Esophagus muscularis mucosa (tissue), 3 donors: Measurements from ENCODE around the gene HELZ.
"Not testable (repeated sequence)": the region's sequence is repeated elsewhere in the genome, so short reads cannot be mapped to it uniquely, and the experiment has no call there.

Experiments
- POLR2A ChIP-seq: fragments of 450-650 bp; IDR thresholded peaks from one replicate; pipeline ENCODE4 v1.6.1; 2017; ENCODE audit warnings: antibody characterized with exemption, moderate library complexity, mild to moderate bottlenecking, low read depth
- POLR2AphosphoS5 ChIP-seq, 2 donors: sonication (generic); formaldehyde crosslinking; IDR thresholded peaks; one replicate each; pipeline ENCODE4 v1.6.1; 2017; ENCODE audit warnings: antibody characterized with exemption in 2 of 2
- TF ChIP-seq, protein P1 (sequence below), 3 experiments: fragments of 200-600 bp in 2 of 3; fragments of 450-650 bp in 1 of 3; sonication (generic) in 2 of 3; IDR thresholded peaks; one replicate each; pipeline ENCODE4 v1.5.1; 2017 to 2019; ENCODE audit warnings: antibody characterized with exemption in 3 of 3, mild to moderate bottlenecking in 2 of 3, moderate library complexity in 1 of 3

DNA sequence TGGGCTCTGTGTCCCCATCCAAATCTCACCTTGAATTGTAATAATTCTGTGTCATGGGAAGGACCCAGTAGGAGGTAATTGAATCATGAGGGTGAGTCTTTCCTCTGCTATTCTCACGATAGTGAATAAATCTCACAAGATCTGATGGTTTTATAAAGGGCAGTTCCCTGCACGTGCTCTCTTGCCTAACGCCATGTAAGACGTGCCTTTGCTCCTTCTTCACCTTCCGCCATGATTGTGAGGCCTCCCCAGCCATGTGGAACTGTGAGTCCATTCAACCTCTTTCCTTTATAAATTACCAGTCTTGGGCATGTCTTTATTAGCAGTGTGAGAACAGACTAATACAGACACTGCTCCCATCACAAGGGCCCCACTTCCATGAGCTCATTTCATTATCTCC is 203.9 kb downstream of the HELZ start:
- TF ChIP-seq, protein P1, sequence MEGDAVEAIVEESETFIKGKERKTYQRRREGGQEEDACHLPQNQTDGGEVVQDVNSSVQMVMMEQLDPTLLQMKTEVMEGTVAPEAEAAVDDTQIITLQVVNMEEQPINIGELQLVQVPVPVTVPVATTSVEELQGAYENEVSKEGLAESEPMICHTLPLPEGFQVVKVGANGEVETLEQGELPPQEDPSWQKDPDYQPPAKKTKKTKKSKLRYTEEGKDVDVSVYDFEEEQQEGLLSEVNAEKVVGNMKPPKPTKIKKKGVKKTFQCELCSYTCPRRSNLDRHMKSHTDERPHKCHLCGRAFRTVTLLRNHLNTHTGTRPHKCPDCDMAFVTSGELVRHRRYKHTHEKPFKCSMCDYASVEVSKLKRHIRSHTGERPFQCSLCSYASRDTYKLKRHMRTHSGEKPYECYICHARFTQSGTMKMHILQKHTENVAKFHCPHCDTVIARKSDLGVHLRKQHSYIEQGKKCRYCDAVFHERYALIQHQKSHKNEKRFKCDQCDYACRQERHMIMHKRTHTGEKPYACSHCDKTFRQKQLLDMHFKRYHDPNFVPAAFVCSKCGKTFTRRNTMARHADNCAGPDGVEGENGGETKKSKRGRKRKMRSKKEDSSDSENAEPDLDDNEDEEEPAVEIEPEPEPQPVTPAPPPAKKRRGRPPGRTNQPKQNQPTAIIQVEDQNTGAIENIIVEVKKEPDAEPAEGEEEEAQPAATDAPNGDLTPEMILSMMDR (IDR thresholded peaks at IDR 0.05): not testable (repeated sequence)
- not testable (repeated sequence) for TF ChIP-seq POLR2A; POLR2AphosphoS5 (IDR thresholded peaks at IDR 0.05)
